ENCODE measurements around the gene LOXL1.

- TF ChIP-seq CTCF (IDR thresholded peaks at IDR 0.05; ENCODE audit: poor library complexity, severe bottlenecking) (no peak), REST (IDR thresholded peaks at IDR 0.05; ENCODE audit: borderline replicate concordance) (no peak), RAD21 (conservative IDR thresholded peaks at IDR 0.05) (no peak), POLR2AphosphoS5 (IDR thresholded peaks at IDR 0.05) (no peak), EZH2 (IDR thresholded peaks at IDR 0.05; ENCODE audit: borderline replicate concordance, insufficient read depth, low read length, poor library complexity, severe bottlenecking) (no peak), SMC3 (conservative IDR thresholded peaks at IDR 0.05; ENCODE audit: poor library complexity) (no peak)
These were observed 3.1 kb upstream of the LOXL1 start for GRCh38 chr15:73923156-73923487.
